HG02759 (cell line): ENCODE measurements around the gene HIVEP2.

Source experiments
- ATAC-seq: cut with Tn5 transposase; IDR thresholded peaks from one replicate; pipeline ENCODE4 v1.9.1; 2021; ENCODE audit warnings: mild to moderate bottlenecking, moderate library complexity; ENCODE audit not compliant: unreplicated experiment

Gene HIVEP2

GRCh38 chr6:142790257-142790656, 154.7 kb downstream of the HIVEP2 start:
- ATAC-seq: no peak

GRCh38 chr6:142787422-142787821, 157.6 kb downstream of the HIVEP2 start:
- no peak for ATAC-seq

- no peak for ATAC-seq
These were observed 158.5 kb downstream of the HIVEP2 start for GRCh38 chr6:142786476-142786875.

- ATAC-seq: peak; percentile 99
These were observed 160.6 kb downstream of the HIVEP2 start for GRCh38 chr6:142784344-142784743.

GRCh38 chr6:142783499-142783898, 161.5 kb downstream of the HIVEP2 start:
- no peak for ATAC-seq

GRCh38 chr6:142781129-142781528, 163.8 kb downstream of the HIVEP2 start:
- ATAC-seq: no peak

- ATAC-seq: no peak
These were observed 170.9 kb downstream of the HIVEP2 start for GRCh38 chr6:142773859-142774648.

- no peak for ATAC-seq
These were observed 171.7 kb downstream of the HIVEP2 start for GRCh38 chr6:142773324-142773723.

- ATAC-seq: no peak
These were observed 173.8 kb downstream of the HIVEP2 start for GRCh38 chr6:142771162-142771561.

- no peak for ATAC-seq
These were observed 179.7 kb downstream of the HIVEP2 start for GRCh38 chr6:142765306-142765705.

- ATAC-seq: no peak
These were observed 180.7 kb downstream of the HIVEP2 start for GRCh38 chr6:142764311-142764710.

- ATAC-seq: no peak
These were observed 181.8 kb downstream of the HIVEP2 start for GRCh38 chr6:142763205-142763604.

GRCh38 chr6:142761756-142762155, 183.2 kb downstream of the HIVEP2 start:
- ATAC-seq: peak; percentile 80

- ATAC-seq: no peak
These were observed 184.8 kb downstream of the HIVEP2 start for GRCh38 chr6:142760152-142760551.

GRCh38 chr6:142758629-142759025, 186.3 kb downstream of the HIVEP2 start:
- no peak for ATAC-seq

GRCh38 chr6:142757852-142758628, 186.9 kb downstream of the HIVEP2 start:
- no peak for ATAC-seq

- no peak for ATAC-seq
These were observed 188.8 kb downstream of the HIVEP2 start for GRCh38 chr6:142756215-142756630.

- ATAC-seq: no peak
These were observed 191.8 kb downstream of the HIVEP2 start for GRCh38 chr6:142753196-142753595.

- ATAC-seq: no peak
These were observed 192.6 kb downstream of the HIVEP2 start for GRCh38 chr6:142752348-142752747.

- no peak for ATAC-seq
These were observed 193.5 kb downstream of the HIVEP2 start for GRCh38 chr6:142751452-142751851.

GRCh38 chr6:142750998-142751397, 194.0 kb downstream of the HIVEP2 start:
- no peak for ATAC-seq

- ATAC-seq: no peak
These were observed 195.4 kb downstream of the HIVEP2 start for GRCh38 chr6:142749556-142749955.
